Fibroblast of gingiva (primary cell): Measurements from ENCODE around the gene E2F1.
A peak's percentile ranks its signal among the peaks of the same experiment; 100 is the strongest.
"Not testable (repeated sequence)": the region's sequence is repeated elsewhere in the genome, so short reads cannot be mapped to it uniquely, and the experiment has no call there.

ENCODE experiments used
- DNase-seq: peaks from one replicate; pipeline ENCODE4 v3.0.0-alpha.2; 2011; ENCODE audit warnings: low read depth

The E2F1 gene

DNA sequence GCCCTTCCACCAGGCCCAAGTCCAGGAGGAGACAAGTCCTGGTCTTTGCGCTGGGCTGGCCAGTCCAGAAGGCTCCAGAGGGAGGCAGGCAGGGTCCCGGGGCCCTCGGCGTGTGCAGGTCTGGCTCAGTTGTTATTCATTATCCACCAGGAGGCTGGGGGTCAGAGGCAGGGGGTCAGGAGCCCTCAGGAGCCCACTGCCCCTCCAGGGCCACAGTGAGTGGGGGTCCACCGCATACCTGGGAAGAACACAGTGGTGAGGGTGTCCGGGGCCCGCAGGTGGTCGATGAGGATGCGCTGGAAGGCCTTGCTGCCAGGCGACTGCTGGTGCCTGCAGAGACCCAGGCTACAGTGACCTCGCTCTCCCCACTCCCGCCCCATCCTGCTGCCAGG, 28.5 kb downstream of the E2F1 start:
- no peak for DNase-seq

DNA sequence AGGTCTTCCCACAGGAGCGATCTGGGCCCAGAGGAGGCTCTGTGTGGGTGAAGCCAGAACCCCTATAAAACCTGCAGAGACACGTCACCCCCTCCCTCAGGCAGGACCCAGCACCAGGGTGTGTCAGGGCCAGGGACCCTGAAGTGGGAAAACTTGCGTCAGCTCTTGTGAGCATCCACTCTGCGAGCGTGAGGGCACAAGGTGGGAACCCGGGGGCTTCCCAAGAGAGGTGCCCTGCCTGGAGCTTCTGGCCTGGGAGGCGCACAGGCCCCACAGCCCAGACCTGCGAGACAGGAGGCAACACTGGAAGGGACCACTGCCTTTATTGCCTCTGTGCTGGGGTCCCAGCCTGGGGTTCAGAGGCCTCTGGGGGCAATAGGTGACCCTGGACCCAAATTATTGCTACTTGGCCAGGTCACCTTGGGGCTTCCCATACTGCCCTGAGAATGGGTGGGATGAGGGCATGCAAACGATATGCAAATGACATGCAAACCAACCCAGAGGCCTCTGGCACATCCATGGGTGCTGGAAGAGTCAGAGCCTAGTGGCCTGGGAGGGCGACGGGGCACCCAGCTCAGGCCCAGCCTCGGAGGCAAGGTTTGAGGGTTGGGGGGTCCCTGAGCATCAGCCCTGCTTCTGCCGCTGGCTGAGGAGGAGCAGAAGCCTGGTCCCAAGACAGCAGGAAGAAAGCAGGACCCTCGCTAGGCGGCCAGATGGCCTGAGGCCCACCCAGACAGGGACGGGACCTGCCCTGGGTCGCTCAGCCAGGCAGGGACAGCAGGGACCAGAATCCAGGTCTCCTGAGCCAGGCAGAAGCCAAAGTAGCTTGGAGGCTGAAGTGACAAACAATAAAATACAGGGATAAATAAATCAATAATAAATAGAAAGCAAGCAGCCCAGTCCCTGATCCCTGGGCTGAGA, 29.1 kb downstream of the E2F1 start:
- no peak for DNase-seq

DNA sequence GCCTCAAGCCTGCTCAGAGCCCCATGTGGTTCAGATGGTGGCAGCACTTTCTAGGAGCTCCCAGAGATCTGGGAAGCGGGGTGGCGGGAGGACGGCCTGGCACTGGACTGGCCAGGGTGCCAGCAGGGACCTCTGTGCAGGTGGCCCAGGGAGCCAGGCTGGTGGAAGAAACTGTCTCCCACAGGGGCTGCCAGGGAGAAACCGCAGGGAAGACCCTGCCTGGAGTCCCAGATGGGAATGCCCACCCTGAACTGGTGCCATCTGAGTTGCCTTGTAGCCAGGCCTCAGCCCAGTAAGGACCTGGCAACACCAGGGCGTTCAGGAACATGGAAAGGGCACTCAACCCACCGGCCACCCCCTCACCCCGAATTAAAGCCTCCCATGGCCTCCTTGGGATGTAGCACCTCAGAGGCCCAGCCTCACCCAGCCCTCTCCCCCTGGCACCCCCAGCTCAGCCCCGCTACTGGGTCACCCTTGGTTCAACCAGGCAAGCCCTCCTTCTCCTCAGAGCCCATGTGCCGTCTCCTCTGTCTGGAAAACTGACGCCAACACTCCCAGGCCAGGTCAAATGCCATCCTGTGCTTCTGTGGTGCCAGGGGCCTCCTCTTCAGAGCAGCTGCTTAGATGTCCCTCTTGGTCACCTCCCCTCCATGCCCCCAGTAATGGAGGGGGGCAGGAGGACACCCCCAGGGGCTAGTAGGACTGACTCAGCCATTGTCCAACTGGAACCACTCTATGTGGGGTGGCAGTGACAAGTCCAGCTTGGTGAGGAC, 30.0 kb downstream of the E2F1 start:
- no peak for DNase-seq

DNA sequence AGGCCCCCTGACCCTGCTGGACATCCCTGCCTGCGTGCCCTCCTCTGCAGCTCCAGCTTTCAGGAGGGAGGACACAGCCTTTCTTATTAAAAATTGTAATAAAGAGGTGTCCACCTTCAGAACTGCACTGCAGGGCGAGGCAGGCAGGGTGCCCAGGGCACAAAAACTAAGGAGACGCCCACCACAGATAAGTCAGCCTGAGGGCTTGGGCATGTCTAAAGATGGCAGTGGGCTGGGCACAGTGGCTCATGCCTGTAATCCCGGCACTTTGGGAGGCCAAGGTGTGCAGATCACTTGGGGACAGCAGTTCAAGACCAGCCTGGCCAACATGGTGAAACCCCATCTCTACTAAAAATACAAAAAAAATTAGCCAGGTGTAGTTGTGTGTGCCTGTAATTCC, 31.0 kb downstream of the E2F1 start:
- no peak for DNase-seq

DNA sequence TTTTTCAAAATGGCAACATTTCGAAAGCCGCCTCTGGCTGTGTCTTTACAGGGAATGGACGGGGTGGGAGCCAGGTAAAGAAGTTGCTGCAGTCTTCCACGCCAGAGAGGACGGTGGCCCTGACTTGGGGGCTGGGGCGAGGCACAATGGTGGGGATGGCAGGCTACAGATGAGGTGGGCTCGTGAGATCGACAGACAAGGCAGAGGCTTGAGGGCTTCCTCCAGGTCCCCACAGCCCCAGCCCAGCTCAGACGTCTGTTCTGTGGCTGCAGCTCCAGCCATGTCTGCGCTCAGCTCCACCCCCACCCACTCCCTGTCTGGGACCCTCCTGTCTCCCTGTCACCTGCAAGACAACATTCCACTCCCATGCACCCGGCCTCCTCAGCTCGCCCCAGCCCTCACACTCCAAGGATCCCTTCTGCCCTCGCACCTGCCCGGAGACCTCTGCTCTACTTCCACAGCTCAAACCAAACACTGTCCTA, 31.5 kb downstream of the E2F1 start:
- no peak for DNase-seq

DNA sequence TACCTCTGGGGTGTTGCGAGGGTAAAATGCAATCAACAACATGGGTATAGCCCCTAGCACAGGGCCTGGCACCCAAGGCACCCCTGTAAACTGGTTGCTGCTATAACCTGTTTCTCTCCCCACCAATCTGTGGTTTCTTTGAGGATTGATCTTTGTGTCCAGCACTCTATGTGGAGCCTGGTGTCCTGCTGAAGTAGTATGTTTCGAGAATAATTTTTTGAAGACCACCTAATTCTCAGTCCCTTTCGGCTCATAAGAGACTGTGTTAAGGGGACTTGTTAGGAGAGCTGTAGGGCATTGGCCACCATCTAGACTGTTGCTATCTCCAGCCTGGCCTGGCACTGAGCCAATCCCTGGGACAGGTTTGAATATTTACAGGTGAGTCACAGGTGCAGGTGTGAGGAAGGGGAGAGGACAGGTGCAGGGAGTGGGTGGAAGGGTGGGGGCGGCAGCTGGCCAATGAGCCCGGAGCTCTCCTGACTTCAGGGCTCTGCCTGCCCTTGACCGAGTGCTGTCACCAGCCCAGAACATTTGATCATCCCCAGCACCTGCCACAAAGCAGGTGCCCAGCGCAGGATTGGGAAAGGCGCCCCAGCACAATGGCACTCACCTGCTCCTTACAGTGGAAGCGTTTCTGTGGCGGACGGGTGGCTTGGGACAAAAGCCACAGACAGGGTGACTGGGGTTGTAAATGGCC, 32.1 kb downstream of the E2F1 start:
- DNase-seq, result no peak

- DNase-seq, result peak; percentile 54
Measured at GRCh38 chr20:33653218-33653899, 32.8 kb downstream of the E2F1 start.

DNA sequence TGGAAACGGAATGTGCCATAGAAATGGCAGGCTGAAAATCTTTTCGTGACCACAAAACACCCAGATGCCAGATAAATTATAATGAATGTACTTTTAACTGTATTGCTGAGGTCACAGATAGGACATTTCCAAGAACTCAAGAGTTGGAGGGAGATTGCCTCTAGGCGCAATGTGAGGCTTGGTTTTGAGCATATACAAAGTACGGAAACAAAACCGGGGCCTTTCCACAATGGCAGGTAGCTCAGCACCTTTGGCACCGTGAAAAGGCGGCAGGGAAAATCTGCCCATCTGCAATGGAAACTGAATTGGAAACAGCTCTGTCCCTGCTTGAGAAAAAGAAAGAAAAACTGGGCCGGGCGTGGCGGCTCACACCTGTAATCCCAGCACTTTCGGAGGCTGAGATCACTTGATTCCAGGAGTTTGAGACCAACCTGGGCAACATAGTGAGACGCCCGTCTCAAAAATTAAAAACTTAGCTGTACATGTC, 34.6 kb downstream of the E2F1 start:
- no peak for DNase-seq

GRCh38 chr20:33650753-33651561, 35.2 kb downstream of the E2F1 start:
- no peak for DNase-seq

DNA sequence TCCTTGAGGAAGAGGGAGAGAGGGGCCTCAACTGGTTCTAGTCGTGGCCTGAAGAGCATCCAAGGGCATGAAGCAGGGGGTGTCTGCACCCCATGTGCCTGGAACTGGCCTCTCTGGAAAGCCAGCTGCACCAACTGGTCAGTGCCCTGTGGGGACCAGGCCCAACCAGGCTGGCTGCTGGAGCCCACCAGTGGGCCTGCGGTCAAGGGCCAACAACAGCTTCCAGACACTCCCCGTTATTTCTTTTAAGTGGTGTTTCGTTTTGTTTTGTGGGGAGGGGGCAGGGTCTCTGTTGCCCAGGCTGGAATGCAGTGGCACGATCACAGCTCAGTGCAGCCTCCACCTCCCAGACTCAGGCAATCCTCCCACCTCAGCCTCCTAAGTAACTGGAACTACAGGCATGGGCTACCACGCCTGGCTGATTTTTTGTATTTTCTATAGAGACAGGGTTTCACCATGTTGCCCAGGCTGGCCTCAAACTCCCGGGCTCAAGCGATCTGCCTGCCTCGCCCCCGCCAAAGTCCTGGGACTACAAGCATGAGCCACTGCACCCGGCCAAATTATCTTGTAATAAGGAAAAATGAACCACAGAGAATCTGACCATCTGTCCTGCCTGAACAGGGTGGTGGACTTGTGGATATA, 36.0 kb downstream of the E2F1 start:
- no peak for DNase-seq

DNA sequence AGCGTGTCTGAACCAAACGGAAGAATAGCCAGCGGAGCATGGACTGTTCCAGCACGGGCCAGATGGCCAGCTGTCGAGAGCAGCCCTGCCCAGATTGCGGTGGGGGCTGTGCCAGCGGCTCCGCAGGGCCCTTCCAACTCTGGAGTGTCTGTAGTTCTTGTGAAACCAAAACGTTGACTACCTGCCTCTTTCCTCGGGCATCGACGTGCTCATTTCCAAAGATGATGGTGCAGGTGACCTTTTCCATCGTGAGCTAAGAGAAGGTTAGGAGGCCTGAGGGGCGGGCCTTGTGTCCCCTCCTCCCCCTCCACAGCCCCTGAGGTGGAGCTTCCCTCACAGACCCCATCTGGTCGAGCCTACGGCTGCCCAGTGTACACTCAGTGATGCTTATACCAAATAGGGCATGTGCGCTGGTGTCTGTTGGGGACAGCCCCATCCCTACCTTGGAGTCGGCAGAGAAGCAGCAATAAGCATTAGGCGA, 36.9 kb downstream of the E2F1 start:
- DNase-seq, result peak; percentile 67

GRCh38 chr20:33648396-33649004, 37.7 kb downstream of the E2F1 start:
- no peak for DNase-seq

- peak; percentile 91 for DNase-seq
Measured at GRCh38 chr20:33647603-33648395, 38.4 kb downstream of the E2F1 start.

GRCh38 chr20:33646959-33647602, 39.1 kb downstream of the E2F1 start:
- not testable (repeated sequence) for DNase-seq

DNA sequence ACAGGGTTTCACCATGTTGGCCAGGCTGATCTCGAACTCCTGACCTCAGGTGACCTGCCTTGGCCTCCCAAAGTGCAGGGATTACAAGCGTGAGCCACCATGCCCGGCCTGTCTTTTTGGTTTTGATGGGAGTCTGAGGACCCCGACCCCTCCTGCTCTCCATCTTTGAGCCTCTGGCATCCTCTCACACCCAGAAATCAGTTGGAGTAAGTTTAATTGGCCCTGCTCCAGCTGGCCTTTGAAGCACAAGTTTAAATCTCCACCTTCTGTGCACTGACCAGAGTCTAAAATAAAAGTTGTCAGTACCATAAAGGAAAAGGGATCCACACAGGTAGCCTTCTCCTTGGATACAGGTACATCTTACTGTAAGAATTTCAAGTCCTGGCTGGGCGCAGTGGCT, 40.0 kb downstream of the E2F1 start:
- no peak for DNase-seq

DNA sequence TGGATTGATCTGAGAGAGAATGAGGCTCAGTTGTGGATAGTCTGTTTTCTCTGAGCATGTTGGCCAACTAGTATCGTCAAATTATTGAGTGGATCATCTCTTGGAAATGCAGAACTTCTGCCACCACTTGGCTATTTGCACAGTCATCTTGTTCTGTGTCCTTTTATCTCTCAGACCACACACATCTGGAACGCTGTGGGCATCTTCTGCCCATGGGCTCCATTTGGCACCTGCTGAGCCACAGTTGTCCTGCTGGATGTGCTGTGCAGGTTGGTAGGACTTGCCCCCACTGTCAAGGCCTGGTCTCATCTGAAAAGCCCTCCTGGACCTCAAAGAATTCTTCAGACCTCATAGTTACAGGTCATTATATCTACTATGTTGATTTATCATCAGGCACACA, 40.8 kb downstream of the E2F1 start:
- DNase-seq, result no peak

- DNase-seq, result no peak
Measured at GRCh38 chr20:33645072-33645358, 41.2 kb downstream of the E2F1 start.

DNA sequence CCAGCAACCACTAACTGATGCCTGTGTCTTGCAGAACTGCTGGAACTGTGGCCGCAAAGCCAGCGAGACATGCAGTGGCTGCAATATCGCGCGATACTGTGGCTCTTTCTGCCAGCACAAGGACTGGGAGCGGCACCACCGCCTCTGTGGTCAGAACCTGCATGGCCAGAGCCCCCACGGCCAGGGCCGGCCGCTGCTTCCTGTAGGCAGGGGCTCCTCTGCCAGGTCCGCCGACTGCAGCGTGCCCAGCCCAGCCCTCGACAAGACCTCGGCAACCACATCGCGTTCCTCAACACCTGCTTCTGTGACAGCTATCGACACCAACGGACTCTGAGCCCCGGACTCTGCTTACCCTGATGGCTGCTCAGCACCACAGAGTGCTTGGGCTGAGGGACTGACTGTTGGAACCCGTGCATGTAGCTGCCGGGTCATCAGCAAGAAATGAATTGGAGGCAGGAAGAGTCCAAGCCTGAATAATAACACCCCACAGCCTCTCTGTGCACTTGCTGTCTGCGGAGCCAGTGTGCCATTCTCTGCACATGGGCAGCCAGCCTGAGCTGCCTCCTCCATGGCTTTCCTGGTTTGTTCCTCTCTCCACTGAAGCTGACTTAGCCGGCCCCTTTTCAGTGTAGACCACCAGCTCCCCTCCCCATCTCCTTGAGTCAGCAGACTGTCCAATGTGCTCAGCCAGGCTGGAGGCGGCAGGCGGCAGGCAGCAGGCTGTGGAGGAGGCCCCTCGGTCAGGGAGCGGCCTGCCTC, 41.7 kb downstream of the E2F1 start:
- DNase-seq, result no peak
